Activated CD4-positive, alpha-beta T cell treated with anti-CD3 and anti-CD28 coated beads for 24 hours (primary cell): ENCODE data around the gene KIZ.
"Not testable (repeated sequence)": the region's sequence is repeated elsewhere in the genome, so short reads cannot be mapped to it uniquely, and the experiment has no call there.

Experiments
- DNase-seq, 2 donors: peaks; one replicate each; pipeline ENCODE4 v3.0.0-alpha.2; 2020; ENCODE audit warnings: low read depth in 2 of 2

Gene KIZ

DNA sequence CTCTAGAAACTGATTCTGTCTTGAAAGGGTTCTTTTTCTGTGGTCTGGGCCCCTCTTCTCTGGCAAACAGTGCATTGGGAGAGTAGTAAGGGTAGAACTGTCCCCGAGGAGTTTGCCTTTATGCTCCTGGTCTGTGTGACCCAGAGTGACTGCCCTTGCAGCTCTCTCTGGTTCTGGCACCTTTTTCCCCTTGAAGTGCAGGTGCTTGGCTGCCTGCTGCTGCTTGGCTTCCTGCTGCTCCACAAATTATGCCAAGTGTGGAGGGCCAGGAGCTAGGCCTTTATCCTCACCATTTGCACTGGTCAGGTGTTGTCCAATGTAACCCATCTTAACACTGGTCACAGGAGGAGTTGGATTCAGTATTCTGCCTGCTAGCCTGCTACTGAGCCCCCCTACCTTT is 11.2 kb downstream of the KIZ start:
- no peak for DNase-seq

DNA sequence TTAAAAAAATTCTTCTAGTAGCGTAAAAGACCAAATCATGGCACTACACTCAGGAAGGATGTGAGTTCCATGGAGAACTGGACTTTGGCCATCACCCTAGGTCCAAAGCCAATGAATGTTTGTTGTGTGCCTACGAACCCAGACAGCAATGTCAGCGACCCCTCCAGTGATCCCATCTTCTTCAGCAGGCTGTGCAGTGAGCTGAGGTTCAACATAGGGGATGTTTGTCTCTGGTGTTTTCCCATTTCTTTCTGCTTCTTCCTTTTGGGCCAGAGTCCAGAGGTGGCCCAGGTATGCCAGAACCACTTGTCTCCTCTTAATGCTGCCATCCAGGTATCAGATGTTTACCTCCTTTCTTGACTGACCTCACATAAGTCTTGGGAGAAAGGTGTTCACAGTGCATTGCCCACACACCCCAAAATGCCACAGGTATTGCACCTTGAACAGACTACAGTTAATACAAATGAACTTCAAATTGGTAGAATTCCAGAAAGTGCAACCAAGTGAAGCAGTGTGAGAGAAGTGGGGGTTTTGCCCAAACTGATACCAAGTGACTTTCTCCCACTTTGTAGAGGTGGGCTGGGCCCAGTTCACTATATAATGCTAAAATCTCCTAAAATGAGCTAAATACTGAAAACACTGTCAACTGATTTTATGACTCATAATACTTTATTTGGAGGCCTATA is 14.1 kb downstream of the KIZ start:
- no peak for DNase-seq

DNA sequence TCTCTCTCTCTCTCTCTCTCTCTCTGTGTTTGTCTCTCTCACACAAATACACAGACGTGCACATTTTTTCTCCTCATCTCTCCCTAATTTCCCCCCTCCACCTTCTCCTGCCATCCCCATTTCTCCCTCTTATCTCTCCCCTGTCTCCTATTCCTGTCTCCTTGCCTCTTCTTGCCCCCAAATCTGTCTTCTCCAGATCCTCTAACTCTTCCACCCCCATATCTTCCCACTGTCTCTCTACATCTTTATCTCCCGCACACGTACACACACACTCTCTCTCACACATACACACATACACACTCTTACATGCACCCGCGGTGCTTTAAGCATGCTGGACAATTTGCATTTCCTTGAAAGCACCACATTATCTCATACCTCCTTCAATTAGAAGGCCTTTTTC is 15.9 kb downstream of the KIZ start:
- DNase-seq: no peak

DNA sequence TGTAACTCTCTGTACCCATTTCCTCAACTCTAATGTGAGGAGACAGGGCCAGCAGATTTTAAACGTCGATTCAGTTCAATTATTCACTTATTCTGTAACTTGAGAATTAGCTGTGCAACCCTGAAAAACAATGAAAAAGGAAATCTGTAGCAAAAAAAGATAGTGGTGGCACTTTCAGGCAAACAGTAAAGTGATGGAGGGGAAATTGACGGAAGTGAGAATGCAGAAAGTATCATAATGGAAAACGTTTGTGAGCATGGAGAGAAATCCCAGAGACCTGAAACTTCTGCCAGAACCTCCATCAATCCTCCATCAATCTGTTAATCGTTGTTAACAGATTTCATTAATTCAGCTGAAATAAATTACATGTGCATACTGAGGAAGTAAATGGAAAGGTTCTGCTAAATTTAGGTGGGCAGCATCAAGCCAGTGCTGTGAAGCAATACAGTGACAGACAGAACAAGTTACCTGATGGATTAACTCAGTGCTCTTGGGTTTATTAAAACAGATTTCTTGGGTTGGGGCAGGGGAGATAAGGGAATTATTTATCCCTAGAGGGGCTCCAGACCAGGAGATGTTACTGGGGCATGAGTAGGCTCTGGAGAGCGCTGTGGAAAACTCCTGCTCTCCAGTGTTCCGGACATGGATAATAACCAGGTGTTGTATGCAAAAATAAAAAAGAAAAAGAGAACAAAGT is 17.5 kb downstream of the KIZ start:
- DNase-seq: no peak

DNA sequence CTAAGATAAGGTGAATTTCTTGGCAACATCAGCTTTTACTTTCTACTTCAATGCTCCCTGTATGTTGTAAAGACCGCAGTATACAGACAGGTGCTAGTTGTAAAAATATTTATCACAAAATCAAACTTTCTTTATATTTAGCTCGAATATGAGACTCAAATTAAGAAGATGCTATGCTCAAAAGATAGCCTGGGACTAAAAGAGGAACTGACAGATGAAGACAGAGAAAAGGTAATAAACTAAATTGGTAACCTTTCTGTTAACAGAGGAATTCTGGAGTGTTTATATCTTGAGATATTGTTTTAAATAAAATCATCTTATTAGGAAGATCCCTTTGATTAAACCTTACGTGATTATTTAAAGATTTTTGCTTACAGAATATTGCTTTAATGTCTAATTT is 19.5 kb downstream of the KIZ start:
- no peak for DNase-seq

DNA sequence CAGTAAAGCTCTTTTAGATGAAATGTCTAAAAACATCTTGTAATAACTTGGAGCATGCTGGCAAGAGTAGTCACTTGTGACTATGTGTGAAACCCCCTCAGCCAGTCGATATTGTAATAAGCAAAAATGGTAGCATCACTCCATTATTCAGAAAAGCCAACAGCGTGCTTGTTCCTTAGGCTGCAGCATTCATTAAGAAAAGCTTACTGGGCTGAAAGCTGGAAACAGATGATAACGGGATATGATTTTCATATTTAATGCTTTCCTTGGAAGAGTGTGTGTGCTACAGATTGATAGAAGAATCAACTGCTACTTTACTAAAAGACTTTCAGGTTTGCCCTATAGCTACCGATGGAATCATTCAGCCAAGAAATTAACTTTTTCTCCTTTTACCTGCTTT is 20.3 kb downstream of the KIZ start:
- no peak for DNase-seq

DNA sequence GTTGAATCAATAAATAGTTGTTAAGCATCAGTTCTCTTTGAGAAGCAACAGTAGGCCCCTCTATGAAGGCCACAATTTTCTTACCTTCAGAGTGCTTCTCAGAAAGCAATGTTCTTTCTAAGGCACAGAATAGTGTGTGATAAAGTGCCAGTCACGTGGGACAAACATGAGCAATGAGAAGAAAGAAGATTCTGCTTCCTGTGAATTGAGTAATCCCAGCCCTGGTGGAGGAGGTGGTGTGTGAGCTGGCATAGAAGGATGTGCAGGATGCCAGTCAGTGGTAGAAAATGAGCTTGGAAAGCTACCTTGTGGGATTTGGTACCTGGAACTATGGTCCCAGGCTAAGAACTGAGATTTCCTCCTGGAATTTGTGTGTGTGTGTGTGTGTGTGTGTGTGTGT is 21.7 kb downstream of the KIZ start:
- DNase-seq: no peak

DNA sequence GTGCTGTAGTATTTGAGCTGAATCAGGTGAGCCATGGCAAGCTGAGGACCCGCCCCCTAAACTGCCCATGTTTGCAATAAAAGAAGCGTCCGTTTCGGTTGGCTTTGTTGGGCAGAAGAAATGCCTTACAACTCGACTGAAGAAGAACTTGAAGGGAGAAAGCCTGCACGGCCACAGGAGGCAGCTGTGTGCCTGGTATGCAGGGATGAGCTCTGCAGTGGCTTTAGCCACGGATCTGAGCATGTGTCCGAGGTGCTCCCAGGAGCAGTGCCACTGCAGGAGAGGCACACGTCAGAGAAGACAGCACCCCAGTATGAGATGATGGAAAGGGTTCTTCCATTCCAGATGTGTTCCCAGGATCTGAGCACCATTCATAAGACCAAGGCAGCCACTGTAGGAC is 23.5 kb downstream of the KIZ start:
- DNase-seq: no peak

DNA sequence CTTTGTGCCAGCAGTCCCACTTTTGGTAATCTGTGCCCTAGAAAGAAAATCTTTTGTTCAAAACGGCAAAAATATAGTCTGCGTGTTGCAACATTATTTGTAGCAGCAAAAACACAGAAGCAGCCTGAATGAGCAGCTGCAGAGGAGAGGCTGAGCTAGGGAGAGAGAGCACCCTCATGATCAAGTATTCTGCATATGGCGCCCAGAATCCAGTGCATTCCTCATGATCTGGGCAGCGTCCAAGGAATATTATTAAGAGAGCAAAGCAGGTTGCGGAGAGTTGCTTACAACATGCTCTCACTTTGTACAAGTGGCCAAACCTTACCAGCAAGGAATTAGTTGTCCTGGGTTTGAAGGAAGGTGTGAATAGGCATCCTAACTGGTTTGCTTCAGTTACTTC is 25.9 kb downstream of the KIZ start:
- DNase-seq: no peak

DNA sequence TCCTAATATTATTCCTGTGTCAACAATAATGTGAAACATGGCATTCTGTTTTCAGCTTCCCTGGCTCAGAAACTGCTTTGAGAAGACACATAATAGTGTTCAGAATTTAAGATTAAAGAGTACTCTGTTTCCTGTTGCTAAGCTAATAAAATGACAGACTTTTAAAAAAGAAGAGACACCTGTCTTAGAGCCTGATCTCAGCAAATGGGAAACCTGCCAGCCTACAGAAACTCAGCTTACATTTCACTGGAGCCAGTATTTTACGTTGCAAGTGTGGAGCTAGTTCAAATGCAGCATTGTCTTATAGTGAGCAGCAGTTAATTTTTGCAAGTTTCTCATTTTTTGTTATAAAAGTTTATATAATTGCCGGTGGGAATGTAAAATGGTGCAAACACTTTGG is 28.8 kb downstream of the KIZ start:
- DNase-seq: no peak

DNA sequence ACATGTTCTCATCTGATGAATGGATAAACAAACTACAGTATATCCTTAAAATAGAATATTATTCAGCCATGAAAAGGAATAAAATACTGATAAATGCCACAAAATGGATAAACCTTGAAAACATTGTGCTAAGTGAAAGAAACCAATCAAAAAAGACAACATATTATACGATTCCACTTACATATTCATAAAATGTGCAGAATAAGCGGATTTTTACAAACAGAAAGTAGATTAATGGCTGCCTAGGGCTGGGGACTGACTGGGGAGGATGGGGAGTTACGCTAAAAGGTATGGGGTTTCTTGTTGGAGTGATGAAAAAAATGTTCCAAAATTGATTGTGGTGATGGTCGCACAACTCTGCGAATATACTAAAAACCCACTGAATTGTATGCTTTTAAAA is 29.4 kb downstream of the KIZ start:
- DNase-seq: no peak

DNA sequence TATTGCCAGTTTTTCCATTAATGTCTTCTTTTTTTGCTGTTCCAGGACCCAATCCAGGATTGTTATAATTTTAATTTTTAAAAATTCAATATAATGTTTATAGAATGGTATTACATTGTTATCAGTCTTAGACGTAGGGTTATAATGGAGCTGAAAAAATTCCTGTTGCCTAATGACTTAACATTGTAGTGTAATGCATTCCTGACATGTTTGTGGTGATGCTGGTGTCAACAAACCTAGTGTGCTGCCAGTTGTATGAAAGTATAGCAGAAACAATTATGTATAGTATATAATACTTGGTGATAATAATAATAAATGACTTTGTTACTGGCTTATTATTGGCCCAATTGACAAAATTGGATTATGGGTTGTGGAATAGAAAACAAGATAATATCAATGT is 30.4 kb downstream of the KIZ start:
- no peak for DNase-seq

DNA sequence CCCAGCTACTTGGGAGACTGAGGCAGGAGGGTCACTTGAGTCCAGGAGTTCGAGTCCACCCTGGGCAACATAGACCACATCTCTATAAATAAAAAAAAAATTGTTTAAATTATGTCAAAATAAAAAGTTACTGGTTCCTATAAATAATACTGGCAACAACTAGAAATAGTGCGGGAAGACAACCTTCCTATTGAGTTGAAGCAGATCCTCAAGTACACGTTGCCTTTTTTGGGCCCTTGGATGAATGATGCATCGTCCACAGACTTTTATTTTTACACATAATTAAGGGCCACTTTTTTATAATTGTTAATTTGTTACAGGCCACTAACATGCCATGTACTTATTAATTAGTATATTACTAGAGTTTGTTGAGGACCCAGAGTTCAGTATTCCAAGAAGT is 31.1 kb downstream of the KIZ start:
- no peak for DNase-seq

DNA sequence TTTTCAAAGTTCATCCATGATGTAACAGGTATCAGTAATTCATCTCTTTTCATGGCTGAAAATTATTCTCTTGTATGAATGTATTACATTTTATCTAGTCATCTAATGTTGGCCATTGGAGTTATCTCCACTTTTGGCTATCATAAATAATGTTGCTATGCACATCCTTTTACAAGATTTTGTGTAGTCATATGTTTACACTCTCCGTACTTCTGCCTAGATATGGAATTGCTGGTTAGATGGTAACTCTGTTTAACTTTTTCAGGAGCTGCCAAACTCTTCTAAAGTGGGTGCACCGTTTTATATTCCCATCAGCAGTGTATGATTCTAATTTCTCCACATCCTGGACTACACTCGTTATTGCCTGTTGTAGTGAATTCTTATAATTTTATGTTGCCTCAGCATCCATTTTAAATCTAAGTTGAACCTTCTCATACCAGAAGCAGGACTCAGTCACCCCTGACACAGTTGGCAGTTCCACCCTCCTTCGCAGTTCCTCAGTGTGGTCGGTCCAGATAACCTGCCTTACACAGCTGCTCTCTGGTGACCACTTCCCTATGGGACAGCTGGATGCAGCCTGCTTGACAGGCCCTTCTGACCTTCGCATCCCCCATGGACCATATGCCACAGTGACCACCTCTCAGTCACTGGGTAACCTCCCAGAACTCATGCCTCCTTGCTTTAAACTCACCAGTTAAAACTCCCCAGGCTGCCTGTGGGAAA is 33.9 kb downstream of the KIZ start:
- DNase-seq: no peak

DNA sequence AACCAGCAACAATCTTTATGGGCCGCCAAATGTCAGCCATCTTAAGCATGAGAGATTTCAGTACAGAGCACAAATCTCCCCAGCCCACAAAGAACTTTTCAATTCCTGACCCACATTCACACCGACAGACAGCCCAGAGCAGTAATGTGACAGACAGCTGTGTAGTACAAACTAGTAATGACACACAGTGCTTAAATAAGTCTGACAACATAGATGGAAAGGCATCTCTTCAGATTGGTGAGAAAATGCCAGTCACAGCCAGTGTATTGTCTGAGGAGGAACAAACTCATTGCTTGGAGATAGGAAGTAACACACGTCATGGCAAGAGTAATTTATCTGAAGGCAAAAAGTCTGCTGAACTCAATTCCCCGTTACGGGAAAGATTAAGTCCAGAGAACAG is 36.0 kb downstream of the KIZ start:
- DNase-seq: no peak

DNA sequence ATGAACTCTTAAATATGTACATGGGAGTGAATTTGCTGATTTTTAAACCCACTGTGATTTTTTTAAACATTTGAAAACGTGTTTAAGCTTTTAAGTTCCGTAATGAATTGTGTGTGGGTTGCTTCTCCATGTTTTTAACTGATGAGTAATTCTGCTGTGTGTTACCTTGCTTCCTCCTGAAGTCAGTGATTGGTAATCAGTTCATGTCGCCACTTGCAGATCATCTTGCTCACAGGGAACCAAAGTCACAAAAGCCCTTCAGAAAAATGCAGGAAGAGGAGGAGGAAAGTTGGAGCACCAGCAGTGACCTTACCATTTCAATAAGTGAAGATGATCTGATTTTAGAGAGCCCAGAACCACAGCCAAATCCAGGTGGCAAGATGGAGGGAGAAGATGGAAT is 36.7 kb downstream of the KIZ start:
- DNase-seq: no peak

DNA sequence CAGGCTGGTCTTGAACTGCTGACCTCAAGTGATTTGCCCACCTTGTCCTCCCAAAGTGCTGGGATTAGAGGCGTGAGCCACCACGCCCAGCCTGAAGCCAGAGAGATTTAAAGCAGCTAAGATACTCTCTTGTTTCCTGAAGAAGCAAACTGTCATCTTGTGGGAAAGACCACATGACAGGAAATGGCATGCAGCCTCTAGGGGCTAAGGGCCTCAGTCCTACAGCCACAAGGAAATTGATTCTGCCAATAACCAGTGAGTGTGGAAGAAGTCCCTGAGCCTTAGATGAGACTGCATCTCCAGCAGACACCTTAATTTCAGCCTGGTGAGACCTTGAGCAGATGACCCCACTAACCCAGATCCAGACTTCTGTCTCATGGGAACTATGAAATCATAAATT is 40.9 kb downstream of the KIZ start:
- DNase-seq: no peak

DNA sequence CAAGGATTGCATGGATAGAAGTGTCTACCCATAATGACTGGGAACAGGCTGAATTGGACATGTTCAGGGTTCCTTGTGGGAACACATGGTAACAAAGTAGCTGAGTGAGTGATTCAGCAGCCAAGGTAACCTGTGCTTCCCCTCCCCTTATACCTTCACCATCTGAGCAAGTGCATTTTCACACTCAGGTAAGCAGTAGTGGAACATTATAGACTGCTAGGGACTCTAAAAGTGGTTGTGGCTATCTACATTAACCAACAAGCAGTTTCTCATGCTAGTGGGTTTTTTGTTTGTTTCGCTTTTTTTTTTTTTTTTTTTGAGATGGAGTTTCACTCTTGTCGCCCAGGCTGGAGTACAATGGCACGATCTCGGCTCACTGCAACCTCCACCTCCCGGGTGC is 41.4 kb downstream of the KIZ start:
- no peak for DNase-seq

DNA sequence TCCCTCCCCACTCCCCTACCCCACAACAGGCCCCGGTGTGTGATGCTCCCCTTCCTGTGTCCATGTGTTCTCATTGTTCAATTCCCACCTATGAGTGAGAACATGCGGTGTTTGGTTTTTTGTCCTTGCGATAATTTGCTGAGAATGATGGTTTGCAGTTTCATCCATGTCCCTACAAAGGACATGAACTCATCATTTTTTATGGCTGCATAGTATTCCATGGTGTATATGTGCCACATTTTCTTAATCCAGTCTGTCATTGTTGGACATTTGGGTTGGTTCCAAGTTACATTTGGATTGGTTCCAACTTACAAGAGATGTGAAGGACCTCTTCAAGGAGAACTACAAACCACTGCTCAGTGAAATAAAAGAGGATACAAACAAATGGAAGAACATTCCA is 42.2 kb downstream of the KIZ start:
- DNase-seq: not testable (repeated sequence)

DNA sequence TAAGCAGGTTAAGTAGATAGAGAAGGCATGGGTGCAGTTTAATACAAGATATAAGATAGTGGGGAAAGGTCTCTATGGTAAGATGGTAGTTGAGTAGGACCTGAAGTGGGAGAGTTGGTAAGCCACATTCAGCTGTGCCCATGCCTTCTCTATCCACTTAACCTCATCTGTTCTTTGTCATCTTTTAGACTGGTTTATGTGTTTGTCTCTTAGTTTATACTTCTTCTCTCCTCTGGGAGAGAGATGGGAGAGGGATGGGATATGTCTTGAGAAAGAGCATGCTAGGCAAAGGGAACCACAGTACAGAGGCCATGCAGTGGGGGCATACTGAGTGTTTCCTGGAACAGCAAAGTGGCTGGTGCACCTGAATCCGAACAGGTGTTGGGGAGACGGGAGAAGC is 46.7 kb downstream of the KIZ start:
- DNase-seq: no peak

DNA sequence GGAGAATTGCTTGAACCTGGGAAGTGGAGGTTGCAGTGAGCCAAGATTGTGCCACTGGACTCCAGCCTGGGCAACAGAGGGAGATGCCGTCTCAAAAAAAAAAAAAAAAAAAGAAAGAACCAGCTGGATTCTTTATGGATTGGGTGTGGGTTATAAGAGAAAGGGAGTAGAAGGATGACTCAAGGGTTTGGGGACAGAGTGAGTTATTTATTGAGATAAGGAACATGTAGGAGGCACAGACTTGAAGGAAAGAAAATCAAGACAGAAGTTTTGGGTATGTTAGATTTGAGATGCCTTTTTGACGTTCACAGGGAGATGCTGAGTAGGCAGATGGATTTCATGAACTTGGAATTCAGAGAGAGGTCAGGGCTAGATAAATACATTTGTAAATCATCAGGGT is 47.6 kb downstream of the KIZ start:
- DNase-seq: no peak

DNA sequence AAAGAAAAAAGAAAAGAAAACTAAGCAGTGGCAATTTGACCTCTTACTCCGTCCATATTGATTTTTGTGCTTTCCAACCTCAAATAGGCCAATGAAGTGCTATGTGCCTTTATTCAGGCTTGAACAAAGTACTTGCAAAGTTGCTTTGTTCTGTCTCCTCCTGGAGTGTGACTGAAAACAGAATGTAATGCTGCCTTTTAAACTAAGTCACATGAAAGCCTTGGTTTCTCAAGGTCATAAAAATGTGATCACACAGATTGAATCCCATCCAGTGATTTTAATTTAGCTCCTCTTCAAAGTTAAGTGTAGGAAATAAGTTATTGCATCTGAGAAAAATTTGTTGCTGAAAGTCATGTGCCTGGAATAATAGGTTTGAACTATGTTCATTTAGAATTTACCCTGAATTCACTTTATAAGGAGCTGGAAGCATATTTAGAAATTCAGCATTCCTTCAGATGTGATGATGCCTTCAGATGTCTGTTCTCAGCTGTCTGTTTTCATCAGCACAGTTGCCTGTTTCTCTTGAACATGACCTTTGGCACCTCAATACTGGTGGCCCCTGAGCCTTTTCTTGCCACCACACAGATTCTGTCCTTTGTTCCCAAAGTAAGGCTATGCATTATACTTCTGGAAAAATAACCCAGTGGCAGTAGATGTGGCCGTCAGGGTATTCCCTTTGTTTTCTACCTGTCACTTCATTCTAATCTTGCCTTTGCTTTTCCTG is 48.8 kb downstream of the KIZ start:
- no peak for DNase-seq

DNA sequence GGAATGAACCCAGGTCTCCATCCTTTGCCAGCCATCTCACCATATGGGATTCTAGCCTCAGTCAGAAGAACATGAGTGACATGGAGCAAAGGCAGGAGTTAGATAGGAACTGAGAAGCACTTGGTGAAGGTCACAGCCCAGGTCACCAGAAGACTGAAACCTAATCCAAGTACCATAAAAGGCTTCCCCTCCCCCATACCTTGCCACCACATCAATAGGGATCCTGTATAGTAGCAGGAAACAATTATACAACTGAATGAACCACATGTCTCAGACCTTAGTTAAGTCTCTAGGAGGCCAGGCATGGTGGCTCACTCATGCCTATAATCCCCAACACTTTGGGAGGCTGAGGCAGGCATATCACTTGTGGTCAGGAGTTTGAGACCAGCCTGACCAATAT is 49.6 kb downstream of the KIZ start:
- no peak for DNase-seq
